NCI-H524 (cell line): Measurements from ENCODE around the gene LGI1.

Experiments used
- DNase-seq, 2 experiments: peaks; one replicate each; lab custom pipeline; 2025; lab: John Stamatoyannopoulos, UW

Gene LGI1

GRCh38 chr10:93755443-93756116 is 2.2 kb upstream of the LGI1 start:
- DNase-seq = no peak

- DNase-seq = no peak
These were observed 1.6 kb upstream of the LGI1 start for GRCh38 chr10:93756118-93756517.

DNA sequence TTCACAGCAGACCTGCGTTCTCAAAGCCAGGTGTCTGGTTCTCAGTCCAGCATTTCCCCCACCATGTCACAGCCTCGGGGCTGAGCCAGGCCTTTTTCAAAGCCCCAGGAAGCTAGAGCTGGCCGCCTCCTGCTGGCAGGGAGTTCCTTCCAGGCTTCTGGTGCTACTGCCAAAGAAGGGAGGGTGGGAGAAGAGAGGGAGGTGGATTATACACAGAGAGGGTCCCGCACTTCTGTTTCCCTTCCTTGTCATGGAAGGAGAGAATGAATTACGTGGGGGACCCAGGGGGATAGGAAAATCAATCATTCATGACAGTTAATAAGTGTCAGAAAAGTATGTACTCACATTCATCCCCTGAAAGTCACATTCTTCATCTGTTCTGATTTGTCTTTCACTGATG is 600 bp upstream of the LGI1 start:
- no peak for DNase-seq

DNA sequence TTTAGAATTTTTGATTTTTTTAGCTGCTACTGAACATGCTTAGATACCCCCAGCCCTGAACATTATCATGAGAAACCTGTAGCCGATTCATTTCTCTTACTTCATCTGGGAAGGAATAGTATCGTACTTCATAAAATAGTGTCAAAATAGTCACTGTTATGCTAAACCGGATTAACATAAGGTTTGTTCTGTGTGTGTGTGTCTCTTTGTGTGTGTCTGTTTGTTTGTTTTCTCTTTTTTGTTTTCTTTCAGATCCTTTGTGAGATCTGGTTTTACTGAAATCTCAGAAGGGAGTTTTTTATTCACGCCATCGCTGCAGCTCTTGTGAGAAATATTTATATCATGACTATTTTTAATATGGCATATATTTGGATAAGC is 761 bp downstream of the LGI1 start:
- DNase-seq = no peak

DNA sequence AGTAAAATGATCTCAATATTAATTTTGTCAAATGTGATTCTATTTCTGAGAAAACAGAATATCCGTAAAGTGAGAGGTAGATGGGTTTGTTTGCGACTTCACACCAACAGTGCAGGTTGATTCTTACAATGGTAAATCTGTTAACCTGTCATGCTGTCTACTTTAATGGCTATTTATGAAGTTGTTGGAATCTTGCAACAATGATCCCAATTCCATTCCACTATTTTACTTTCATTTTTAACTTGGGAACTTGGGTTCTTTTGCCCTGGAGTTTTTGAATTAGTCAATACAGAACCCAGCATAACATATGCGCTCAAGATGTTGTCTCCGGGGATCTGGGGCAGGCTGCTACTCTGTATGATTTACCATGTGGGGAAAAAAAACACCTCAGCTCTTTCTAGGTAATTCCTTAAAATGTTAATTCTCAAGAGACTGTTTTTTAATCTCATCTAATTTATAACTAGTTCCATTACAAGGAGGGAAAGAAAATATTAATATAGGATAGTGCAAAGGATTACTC is 1.2 kb downstream of the LGI1 start:
- DNase-seq = no peak

DNA sequence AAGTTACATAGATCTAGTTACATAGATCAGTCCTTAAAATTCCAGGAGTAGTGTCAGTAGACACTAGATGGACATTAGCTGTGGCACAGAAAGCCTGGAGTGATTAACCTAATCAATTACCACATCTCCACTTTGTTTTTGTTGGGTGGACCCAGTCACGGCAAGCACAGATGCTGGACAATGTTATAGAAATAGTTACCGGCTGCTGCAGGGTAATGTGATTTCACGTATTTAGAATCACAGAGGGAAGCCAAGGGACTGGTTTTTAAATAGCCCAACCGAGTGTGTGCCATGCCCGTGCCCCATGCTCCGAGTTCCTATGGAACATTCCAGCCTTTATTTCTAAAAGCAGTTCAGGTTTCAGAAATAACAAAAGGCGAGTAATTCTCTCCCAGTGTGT is 2.8 kb downstream of the LGI1 start:
- DNase-seq = no peak

DNA sequence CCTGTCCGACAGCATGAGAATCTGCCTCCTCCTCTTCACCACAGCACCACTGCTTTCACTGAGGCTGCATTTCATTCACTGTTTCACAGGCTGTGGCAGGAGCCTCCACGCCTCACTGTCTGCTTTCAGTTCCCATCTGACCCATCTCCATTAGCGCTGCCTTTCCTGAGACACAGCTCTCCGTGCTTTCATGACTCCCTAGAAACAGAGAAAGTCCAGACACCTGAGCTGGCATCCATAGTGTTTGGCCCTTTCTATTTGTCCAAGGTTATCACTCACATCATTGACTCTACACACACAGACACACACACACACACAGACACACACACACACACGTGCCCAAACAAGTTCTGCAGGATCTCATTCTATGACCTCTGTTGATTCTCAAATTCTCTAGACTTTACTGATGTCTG is 5.2 kb downstream of the LGI1 start:
- DNase-seq = no peak

GRCh38 chr10:93766918-93767317 is 9.2 kb downstream of the LGI1 start:
- DNase-seq = no peak

GRCh38 chr10:93767724-93768399 is 10.1 kb downstream of the LGI1 start:
- DNase-seq = no peak

DNA sequence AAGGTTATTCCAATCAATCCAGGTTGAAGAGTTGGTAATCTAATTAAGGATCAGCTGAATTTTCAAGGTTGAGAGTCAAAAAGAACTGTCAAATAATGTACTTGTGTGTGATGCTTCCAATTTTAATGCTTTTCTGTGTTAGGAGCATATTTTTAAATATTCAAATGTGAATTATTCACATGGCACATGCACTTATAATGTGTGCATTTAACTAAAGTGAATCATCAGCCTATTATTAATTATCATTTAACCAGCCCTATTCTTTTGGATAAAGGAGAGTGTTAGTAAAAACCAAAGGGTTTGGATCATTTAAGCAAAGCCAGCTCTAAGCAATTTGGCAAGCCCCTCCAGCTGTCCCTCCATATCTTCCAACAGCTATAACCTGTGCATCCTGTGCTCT is 11.2 kb downstream of the LGI1 start:
- DNase-seq = no peak

- DNase-seq = no peak
These were observed 13.6 kb downstream of the LGI1 start for GRCh38 chr10:93771354-93771753.

GRCh38 chr10:93773120-93773519 is 15.4 kb downstream of the LGI1 start:
- no peak for DNase-seq

DNA sequence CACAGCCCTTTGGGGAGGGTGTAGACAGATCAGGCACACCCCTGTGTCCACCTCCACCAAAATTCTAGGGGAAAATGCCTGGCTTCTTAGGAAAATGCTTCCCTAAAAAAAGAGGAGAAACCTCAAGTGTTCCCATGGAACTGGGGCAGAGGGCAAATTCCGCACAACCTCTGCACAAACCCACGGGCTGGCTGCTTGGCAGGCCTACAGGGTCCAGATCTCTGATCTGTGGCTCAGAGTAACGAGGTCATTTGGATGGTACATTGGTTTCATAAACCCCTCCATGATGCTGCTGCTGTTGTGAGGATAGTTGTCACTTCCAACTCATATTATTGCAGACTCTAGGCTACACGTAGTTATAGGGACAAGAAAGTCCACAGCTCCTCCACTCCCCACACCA is 16.0 kb downstream of the LGI1 start:
- DNase-seq = no peak

GRCh38 chr10:93775356-93775755 is 17.6 kb downstream of the LGI1 start:
- DNase-seq = no peak

DNA sequence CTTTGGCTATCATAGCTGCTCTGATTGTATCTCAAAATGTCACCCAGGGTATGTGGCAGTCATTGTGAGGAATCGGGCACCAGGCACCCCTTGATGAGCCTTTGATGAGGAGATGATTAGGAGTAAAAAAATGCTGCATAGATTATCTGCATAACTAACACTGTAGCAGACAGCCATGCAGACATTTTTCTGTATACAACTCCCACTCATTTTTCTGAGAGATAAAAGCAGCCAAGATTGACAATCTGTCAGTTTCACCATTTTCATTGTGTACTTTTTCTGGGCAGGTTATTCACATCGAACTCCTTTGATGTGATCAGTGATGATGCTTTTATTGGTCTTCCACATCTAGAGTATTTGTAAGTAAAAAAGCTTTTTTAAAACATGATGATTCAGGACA is 19.4 kb downstream of the LGI1 start:
- no peak for DNase-seq

GRCh38 chr10:93784059-93784458 is 26.3 kb downstream of the LGI1 start:
- DNase-seq = no peak

- DNase-seq = no peak
These were observed 30.9 kb downstream of the LGI1 start for GRCh38 chr10:93788413-93789208.

DNA sequence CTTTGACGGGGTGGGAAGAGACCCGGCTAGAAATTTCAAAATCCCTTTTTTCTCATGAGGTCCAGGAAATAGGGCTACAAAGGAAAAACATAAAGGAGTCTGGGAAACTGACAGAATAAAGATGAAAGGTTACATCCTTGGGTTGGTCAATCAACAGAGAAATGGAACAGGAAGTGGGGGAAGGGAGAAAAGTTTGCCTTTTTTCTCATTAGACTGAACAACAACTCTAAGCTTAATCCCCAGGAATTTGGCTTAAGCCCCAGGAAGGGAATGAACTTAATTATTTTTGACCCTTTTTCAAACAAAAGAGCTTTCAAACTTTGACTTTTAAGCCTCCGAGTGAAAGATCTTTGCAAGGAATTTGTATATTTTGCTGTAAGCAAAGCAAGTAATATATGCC is 32.7 kb downstream of the LGI1 start:
- no peak for DNase-seq

DNA sequence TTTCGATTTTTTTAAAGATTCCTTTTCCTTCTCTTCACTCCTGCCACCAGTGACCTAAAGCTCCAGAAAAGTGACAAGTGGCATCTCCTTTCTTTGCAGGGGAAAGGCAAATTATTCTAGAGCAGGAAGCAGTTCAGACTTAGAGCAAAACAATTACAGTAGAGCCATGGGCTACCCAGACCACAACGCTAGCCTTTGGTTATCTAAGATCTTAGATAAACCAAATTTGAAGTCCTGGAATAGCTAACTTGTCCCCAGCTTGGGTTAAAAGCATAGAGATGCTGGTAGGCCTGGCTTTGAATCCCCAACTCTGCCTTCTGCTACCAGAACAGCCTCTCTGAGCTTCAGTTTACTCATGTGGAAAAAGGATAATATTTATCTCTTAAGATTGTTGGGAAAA is 38.4 kb downstream of the LGI1 start:
- no peak for DNase-seq

- DNase-seq = no peak
These were observed 40.1 kb downstream of the LGI1 start for GRCh38 chr10:93797825-93798224.

DNA sequence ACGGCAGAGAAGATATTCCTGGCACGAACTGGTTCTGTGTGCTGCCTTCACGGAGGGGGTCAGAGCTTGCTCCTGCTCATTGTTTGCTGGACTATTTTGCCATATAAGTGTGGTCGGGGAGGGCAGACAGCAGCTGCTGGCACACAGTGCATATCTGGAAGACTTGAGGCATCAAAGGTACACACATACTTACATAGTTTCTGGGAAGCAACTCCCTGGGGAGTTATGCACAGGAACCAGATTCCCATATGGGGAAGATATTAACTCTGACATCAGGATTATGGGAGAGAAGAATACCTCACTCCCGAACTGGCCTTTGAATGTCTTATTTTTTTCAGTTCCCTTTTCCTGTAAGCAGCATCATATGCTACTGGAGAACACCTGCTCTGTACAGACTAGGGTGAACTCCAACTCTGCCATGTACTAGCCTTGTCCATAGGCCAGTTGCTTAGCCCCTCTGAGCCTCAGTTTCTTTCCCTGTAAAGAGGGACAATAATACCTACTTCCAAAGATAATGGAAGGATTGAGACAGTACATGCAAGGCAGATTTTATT is 41.5 kb downstream of the LGI1 start:
- peak in 1 of 2 experiments; percentile 2 for DNase-seq

GRCh38 chr10:93804200-93804599 is 46.5 kb downstream of the LGI1 start:
- no peak for DNase-seq

DNA sequence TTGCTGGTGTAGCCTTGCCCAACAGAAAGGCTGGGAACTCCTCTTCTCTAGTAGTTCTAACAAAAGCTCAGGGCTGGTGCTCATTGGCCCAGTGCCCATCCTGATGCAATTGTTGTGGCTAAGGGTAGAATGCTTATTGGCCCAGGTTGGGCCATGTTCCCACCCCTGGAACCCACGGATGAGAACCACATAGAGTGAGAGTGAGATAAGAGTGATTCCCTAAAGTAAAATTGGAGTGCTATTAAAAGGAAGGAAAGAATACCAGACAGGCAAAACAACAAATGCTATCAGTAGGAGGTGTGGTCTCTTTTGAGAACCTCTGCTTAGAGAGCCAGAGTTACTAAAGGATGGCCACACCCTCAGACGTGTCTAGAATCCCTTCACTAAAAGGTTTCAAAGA is 49.2 kb downstream of the LGI1 start:
- DNase-seq = no peak
